Measurements from ENCODE around the gene PDE4B.

Gene PDE4B

DNA sequence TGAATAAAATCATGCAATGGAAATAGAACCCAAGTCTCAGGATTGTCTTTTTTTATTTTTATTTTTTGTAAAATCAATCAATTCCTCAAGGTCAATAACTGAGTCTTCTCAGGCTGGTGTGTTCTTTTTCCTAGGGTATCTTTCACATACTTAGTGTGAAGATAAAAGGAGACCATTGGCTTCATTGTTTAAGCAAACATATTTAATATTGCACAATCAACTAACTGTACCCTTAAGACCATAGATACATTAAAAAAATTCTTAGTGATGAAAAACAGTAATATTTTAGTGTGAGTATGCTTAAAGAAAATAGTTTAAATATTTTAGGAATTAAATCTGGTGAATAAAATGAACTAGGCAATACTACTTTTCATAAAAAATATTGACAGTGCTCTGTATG, 31.4 kb downstream of the PDE4B start:
- DNase-seq (ENCODE audit: low read depth): no peak
- TF ChIP-seq, protein P1, sequence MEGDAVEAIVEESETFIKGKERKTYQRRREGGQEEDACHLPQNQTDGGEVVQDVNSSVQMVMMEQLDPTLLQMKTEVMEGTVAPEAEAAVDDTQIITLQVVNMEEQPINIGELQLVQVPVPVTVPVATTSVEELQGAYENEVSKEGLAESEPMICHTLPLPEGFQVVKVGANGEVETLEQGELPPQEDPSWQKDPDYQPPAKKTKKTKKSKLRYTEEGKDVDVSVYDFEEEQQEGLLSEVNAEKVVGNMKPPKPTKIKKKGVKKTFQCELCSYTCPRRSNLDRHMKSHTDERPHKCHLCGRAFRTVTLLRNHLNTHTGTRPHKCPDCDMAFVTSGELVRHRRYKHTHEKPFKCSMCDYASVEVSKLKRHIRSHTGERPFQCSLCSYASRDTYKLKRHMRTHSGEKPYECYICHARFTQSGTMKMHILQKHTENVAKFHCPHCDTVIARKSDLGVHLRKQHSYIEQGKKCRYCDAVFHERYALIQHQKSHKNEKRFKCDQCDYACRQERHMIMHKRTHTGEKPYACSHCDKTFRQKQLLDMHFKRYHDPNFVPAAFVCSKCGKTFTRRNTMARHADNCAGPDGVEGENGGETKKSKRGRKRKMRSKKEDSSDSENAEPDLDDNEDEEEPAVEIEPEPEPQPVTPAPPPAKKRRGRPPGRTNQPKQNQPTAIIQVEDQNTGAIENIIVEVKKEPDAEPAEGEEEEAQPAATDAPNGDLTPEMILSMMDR (IDR thresholded peaks at IDR 0.05; ENCODE audit: control insufficient read depth, extremely low read depth, insufficient read depth): no peak
- no peak overlapping the region for H3K4me3 ChIP-seq (ENCODE audit: low read depth, low read length)

DNA sequence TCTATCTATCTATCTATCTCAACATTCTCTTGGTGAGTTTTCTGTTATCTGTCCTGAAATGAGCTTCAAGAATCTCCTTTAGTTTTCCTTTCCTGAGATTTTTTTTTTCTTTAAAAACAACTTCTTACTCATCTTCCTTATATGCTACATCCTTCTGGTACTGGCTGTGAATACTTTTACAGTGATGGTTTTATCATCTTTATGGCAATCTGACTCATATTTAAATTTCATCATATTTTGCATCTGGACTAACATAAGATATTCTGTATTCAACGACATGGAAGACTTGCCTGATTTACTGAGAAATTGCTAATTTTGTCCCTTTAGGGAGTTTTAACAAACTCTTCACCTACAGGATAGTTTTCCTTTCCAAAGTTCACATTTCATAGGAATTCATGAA, 33.0 kb downstream of the PDE4B start:
- TF ChIP-seq, protein P1 (IDR thresholded peaks at IDR 0.05; ENCODE audit: control insufficient read depth, extremely low read depth, insufficient read depth): no peak
- no peak overlapping the region for H3K4me3 ChIP-seq (ENCODE audit: low read depth, low read length)
- DNase-seq (ENCODE audit: low read depth): no peak

DNA sequence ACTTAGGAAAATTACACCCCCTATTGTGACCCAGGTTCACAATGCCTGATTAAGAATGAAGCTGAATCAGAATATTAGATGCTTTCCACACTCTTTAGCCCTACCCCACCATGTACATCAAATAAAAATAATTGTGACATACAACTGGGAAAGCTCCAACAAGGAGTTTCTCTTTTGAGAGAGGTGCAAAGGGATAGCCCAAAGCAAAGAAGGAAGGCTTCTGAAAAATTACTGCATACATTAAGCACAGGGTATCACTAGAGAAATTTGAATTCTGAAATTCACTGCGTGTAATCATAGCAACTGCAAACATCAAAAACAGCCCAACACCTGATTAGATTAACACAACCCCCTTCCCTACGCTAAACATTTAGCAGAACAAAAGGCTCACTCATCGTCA, 34.1 kb downstream of the PDE4B start:
- no peak overlapping the region for H3K4me3 ChIP-seq (ENCODE audit: low read depth, low read length)
- DNase-seq (ENCODE audit: low read depth): no peak
- TF ChIP-seq, protein P1 (IDR thresholded peaks at IDR 0.05; ENCODE audit: control insufficient read depth, extremely low read depth, insufficient read depth): no peak

DNA sequence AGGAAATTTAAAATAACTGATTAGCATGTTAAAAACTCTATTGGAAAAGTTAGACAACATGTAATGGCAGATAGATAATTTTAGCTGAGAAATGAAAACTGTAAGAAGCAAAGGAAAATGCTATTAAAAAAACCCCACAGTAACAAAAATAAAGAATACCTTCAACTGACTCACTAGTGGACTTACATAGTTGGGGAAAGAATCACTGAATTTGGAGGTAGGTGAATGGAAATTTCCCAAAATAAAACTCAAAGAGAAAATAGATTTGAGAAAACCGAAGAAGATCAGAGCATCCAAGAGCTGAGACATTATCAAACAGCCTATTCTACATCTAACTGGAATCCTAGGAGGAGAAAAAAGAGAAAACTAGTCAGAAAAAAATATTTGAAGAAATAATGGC, 34.7 kb downstream of the PDE4B start:
- DNase-seq (ENCODE audit: low read depth): no peak
- H3K4me3 ChIP-seq (ENCODE audit: low read depth, low read length): no peak overlapping the region
- TF ChIP-seq, protein P1 (IDR thresholded peaks at IDR 0.05; ENCODE audit: control insufficient read depth, extremely low read depth, insufficient read depth): no peak

DNA sequence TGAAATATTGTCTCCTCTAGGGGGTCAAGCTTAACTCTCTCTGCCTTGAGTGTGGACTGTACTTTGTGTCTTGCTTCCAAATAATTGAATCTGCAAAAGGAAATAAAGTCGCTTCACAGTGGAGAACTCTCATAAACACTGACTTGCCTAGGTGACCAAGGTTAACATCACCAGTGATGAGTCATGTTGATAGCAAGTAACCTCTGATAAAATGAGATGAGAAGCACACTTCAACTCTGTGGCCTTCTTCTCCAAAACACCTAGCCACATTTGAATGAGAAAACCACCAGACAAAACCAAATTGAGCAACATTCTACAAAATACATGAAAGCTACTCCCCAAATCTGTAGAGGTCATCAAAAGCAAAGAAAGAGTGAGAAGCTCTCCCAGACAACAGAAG, 37.6 kb downstream of the PDE4B start:
- TF ChIP-seq, protein P1 (IDR thresholded peaks at IDR 0.05; ENCODE audit: control insufficient read depth, extremely low read depth, insufficient read depth): no peak
- no peak for DNase-seq (ENCODE audit: low read depth)
- H3K4me3 ChIP-seq (ENCODE audit: low read depth, low read length): no peak overlapping the region

DNA sequence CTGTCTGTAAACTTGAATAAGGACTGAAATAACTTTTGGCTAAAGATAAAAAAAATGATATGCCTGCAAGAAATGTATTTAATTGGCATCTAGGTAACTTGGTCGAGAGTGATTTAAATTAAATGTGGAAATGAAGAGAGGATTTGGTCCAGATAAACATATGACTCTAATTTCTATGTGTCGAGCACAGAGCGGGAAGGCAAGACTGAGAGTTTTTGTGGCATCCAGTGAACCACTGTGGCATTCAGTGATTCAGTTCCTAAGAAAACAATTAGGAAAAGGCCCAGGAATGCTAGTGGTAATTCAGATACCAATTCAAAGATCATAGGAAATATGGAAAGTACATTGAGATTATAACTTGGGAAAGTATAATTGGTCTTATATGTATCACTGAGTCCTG, 39.6 kb downstream of the PDE4B start:
- TF ChIP-seq, protein P1 (IDR thresholded peaks at IDR 0.05; ENCODE audit: control insufficient read depth, extremely low read depth, insufficient read depth): no peak
- no peak for DNase-seq (ENCODE audit: low read depth)
- H3K4me3 ChIP-seq (ENCODE audit: low read depth, low read length): no peak overlapping the region

DNA sequence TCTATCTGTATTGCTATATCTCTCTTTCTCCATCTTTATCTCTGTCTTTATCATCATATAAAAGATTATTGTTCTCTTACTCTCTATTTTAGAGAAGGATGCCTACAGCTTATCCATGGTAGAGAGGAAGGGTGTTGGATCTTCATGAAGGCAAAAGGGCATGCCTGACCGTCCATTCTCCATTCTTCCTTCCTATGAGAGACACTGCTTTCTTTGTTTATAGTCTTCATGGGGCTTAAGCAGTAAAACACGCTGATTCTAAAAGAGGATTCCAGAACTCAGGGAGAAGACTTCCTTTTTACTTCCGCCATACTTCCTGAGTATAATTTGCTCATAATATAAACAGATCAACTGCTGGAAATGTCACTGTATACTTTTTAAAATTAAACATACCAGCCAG, 44.0 kb downstream of the PDE4B start:
- no peak for DNase-seq (ENCODE audit: low read depth)
- TF ChIP-seq, protein P1 (IDR thresholded peaks at IDR 0.05; ENCODE audit: control insufficient read depth, extremely low read depth, insufficient read depth): no peak

More for the DNA sequence above, 44.0 kb downstream of the PDE4B start:
- no peak overlapping the region for H3K4me3 ChIP-seq (ENCODE audit: low read depth, low read length)

Measured in LNCaP clone FGC (cell line).